EL (cell line): ENCODE results near the gene MTCL1.

ENCODE experiments used
- DNase-seq: peaks from one replicate; pipeline ENCODE4 v3.0.0-alpha.2; 2016

MTCL1 gene

DNA sequence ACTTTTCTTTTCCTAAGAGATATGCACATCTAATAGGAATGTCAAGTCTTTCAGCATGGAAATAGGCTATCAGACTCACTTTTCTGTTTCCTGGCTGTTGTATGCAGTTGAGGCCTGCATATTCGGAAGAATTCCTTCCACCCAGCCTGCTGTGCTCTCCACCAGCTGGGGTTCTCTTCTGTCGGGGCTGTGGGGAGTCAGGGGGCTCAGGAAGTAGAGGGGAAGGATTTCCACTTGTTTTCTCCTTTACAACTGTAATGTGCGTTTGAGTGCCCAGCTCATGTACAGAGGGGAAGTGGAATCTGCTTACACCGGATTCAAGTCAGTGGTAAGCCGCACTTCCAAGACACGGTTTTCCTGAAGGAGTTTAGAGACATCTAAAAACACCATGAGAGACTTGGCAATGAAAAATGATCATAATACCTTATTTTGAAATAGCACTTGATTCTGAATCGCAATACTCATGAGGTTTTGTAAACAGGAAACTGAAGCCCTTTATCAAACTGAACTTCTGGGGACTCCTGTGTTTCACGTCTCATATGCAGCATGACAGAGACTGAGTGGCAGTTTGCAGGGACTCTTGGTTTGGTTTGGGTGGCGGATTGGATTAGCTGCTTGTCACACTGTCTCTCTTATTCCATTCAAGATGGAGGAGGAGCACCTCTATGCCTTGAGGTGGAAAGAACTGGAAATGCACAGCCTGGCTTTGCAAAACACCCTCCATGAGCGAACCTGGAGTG lies 90.4 kb downstream of the MTCL1 start:
- DNase-seq, result no peak

DNA sequence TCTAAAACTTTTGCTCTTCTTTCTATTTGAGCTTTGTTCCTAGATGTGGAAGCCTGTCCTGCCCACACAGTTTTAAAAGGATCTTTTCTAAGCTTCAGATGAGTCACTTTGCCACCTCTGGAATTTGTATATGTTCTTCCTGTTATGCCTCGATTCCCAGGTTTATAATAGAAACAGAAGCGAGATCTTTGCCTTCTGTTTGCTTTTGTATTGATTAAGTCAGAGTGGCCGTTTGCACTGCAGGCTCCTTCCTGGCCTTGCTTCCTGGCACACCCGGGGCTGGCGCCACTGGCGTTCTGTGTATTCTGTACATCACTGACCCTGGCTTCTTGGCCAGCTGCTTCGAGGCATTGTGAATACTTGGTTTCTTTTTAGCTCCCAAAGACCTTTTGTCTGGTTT lies 91.8 kb downstream of the MTCL1 start:
- peak; percentile 47 for DNase-seq

DNA sequence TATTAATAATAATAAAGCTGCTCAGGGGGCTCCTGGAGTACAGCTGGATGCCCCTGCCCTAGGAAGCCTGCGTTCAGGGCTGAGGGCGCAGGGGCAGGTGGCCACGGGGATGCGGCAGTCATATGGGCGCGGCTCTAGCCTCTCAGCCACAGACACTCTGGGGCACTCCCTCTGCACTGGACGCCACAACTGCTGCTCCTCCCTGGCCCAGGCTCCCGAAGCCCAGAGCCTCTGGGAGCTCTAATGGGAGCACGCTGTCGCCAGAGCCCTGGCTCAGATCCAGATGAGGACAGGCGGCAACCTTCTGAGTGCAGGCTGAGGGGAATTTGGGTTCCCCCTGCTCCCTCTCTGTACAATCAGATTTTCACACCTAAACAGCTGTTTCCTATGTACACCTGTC lies 93.6 kb downstream of the MTCL1 start:
- peak; percentile 47 for DNase-seq

DNA sequence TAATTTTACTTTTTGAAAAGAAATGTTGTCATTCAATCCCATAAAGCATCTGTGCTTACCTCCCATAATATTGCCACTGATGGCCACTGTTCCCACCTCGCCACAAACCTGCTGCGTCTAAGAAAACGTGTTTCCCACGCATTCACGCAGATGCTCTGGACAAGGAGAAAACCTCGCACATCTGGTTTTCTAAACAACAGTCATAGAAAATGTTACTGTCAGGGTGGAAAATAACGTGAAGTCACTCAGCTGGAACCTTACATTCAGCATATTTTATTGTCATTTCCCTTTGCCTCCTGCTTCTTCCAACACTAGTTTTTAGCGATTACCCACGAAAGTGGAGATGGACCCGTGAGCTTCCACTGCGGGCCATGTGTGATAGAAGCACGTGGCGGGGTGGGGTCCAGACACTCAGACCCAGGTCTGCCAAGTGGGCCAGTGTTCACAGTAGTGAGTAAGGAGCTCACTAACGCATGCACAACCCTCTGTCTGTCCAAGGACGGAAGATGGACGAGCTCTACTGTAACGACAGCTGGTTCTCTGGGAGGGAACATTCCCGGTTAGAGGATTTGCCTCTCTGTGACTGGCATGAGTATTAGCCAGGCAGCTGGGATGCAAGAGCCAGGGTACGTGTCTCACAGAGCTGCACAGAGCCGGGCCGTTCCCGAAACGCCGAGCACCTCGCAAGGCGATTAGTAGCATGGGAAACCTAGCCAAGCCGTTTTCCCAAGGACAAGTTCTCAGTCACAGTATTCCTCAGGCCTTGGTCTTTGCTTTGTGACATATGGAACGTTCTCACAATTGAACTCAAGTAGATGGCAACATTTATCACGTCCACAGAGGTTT lies 94.5 kb downstream of the MTCL1 start:
- DNase-seq, result peak; percentile 83

DNA sequence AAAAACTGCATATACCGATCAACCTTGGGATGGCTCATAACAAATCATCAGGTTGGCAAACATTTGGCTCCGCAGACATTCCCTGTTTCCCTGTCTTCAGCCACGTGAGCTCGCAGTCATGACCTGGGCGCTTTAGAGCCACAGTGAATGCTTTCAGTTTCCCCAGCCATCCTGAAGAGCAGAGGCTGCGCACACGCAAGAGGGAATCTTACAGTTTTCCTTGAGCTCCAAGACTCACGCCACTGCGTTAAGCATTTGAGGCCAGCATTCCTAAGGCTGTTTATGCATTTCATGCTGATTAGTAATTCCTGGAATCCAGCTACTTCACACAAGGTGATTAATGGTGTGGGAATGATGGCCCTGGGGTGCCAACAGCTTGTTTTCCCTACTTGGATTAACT lies 95.1 kb downstream of the MTCL1 start:
- peak; percentile 100 for DNase-seq

DNA sequence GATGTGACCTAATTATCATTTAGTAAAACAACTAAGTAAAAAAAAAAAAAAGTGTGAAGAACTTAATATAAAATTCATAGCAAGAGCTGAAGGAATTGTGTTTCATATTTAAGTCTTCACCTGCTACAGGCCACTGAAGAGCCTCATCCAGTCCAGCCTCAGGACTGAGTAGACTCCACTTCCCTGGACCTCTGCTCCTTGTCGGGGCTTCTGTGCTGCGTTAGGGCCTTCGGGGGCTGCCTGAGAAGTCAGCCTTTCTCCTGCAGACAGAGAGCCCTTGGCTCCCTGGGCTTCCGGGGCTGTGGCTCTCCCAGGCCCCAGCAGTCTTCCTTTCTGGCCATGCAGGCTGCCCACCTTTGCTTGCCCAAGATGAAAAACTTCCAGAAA lies 95.5 kb downstream of the MTCL1 start:
- peak; percentile 73 for DNase-seq

DNA sequence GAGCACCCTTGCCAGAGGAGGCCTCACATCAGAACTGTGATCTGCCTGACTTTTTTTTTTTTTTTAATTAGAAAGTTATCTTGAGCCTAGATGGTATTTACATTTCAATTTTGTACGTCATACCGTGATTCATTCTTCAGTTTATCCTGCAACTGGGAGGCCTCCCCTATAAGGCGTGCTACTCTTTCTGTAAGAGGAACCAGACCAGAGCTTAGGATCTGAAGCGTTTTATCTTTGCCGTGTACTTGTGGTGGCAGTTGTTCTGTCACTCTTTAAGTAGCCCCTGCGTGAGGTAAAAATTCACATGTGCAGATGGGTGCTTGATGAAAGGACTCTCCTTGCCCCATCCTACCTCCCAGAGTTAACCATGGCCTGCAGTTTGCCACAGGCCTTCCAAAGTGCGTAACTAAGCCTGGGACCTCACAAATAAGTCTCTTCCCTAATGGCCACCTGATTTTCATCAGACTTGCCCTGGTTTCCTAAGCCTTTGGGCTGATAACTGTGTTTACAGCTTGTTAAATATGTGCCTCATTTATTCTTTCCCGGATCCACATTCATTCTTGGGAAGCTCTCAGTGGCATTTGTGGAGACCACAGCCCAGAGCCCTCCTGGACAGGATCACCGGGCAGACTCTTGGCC lies 96.0 kb downstream of the MTCL1 start:
- peak; percentile 93 for DNase-seq

DNA sequence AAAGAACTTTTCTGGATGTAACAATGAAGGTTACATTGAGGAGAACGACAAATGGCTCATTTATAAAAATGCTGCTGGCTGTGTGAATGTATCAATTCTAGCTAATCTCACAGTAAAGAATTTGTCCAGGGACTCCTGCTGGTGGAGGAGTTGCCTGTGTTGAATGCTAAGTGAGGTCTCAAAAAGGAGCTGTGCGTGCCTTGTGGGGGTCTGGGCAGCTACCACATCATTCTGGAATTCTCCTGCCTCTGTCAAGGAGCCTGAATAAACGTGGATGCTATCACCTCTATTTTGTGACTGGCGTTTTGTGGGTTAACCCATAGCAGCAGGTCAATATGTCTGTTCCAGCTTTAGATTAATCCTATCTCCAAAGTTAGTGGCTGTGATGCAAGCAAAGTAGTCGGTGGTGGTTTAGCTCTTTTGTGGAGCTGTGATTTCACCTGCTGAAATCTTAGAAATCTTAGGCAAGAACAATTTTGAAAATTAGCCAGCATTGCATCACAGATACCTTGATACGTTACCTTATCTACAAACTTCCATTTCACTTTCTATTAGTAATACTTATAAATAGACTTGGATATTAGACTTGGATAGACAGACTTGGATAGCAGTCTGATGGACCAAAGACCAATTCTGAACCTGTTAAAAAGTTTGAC lies 96.8 kb downstream of the MTCL1 start:
- DNase-seq, result no peak

DNA sequence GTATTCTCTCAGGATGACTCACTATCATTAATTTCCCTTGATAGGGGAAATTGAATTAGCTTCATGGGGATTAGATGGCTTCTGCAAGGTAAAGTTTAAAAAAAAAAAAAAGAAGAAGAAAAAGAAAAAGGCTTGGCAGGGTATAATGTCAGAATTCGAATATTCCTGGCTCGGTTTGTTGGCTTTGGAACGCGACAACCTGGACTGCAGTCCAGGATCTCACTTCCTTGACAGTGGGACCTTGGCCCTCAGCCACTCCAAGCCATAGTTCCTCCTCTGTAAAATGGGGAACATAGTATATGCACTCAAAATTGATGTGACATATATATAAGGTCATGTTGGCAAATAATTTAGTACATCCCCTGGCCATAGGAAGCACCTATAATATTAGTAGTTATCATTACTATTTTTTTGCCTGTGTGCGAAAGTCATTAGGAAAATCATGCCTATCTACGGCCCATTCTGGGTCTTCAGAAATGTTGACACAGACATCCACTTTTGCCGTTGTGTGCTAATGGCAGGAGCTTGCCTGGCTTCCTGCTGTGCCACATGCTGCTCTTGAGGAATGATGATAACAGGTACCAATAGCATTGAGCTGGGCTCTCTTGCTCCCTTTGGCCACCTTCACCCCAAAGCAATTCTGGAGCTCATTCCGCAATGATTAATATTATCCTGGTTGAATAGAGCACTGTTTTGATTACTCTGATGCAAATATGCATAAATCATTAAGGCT lies 97.9 kb downstream of the MTCL1 start:
- no peak for DNase-seq

DNA sequence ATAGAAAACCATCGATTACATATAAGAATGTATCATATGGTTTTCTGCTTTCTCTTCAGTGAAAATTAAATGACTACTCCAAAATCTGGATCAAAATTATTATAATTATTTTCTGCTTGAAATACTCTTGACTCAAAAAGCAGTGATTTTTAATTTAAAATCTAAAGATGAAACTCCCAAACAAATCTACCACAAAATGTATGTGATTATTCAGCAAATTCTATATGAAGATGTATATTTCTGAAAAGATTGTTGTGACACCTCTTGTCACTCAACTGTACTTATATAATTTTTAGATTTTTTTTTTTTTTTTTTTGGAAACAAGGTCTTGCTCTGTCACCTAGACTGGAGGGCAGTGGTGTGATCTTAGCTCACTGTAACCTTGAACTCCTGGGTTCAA lies 98.6 kb downstream of the MTCL1 start:
- DNase-seq, result no peak

DNA sequence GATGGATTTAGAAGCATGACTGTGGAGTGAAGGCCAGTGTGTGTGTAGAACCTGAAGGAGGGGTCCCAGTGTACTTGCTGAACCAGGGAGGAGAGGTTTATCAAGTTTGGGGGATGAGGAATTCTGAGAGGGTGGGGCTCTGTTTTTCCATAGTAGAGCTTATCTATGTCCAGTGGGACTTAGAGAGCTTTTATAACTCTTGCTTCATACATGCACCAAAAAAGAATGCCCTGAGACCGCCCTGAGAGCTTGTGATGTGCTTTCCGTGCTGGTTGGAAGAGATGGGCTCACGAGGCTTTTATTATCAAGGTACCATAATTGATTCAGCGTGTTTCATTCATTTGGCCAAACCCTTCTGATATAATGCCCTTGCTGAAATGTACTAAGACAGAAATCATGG lies 100.2 kb downstream of the MTCL1 start:
- DNase-seq, result no peak

DNA sequence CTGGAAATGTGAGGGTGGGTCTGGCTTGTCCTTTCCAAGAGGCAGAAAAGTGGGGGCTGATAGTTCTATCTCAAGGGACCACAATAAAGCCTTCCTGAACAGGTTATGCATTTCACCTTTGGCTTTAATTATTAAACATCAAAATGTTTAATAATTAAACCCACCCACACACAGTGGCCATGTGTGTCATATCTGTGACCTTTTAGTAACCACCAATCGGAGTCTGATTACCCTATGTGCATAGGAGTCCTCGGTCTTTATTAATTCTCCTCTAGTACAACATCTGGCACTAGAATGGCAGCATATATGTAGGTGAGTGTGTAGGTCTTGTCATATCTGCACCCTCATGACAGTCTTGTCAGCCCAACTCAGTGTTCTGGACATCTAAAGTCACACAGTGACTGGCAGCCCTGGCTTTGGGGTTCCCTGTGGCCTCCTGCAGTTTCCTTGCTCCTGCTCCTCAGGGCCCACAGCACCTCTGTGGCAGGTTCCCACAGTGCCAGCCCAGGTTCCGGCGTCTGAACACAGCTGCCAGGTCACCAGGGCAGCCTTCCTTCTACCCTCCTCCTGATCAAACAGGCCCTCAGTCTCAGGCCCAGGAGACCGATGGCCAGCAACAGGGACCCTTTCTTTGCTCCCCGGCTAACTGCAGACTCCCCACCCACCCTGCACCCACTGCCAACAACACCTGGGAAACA lies 100.9 kb downstream of the MTCL1 start:
- no peak for DNase-seq

DNA sequence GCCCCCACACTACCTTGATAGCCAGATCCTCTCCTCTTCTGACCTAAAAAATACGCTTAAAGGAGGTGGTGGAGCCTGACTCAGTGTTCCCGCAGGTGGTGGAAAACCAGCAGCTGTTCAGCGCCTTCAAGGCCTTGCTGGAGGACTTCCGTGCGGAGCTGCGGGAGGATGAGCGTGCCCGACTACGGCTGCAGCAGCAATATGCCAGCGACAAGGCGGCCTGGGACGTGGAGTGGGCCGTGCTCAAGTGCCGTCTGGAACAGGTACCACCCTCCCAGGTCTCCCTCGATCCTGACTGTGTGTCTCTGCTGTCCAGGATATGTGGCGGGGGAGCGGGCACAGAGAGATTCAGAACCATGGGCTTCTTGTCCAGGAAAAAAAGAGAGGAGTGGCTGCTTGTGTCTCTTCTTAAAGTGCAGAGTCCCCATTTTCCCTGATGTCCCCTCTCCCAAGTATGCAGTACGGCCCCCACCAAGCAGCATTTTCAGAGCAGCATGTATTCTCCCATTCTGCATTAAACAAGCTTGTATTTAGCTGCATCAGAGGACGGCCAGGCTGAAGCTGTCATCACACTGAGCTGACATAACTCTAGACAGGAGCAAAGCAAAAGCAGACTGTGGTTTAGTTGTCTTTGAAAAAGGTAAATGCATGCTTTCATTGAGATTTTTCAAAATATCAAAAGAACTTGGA lies 101.6 kb downstream of the MTCL1 start:
- DNase-seq, result no peak

DNA sequence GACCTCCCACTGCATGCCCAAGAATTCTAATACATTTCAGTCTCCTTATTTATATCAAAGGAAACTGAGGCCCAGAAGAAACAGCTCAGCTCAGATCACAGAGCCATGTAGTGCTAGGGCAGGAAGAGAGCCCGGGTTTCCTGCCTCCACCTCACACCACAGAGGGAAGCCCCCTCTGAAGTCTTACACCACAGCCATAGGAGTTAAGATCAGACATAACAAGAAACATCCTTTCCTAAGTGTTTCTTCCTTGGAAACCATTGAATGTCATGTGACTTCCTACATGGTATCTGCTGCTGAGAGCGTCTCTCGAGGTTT lies 102.1 kb downstream of the MTCL1 start:
- no peak for DNase-seq

DNA sequence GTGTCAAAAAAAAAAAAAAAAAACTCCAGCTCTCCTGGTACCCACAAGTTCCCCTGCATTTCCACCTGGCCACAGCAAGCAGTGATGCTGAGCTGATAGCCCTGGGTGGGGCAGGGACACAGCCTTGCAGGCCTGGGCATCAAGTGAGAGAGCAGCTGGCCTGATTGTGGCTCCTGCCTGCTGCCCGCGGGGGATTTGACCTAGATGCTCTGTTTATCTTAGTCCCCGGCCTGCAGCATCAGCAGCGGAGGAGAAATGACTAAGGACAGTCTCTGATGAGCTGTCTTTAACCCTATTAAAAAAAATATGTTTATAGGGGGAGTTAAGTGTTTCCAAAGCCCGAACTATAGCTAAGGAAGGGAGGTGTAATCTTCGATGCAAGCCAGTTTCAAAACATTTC lies 102.6 kb downstream of the MTCL1 start:
- peak; percentile 85 for DNase-seq

DNA sequence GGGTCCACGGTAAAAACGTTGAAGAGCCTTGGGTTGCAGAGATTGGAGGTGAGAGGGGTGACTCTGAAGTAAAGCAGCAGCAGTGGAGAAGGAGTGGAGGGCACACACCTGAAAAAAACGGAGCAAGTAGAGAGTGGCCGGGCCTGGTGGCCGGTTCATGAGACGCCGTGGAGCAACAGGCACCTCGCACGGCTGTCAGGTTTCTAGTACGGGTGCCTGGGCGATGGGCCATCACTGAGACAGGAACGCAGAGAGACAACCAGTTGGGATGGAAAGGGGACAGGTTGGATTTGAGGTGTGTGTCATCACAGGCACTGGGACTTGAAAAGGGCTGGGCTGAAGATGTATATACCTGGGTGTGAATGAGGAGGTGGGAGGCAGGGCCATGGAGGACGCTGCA lies 104.2 kb downstream of the MTCL1 start:
- no peak for DNase-seq

DNA sequence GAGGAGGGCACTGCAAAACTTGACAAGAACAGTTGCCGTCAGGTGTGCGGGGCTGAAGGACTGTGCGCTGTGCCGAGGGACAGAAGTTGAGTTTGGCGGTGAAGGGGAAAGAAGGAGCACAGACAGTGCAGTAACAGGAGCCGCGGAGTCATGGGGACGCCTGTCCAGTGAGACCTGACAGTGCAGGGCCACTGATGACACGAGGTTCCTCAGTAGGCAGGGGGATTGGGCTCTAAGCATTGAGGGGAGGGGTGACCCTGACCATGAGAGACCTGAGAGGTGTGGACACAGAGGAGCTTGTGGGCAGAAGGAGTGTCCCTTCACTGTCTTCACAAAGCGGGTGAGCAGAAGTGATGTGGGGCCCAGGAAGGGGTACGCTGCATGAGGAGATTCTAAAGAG lies 104.8 kb downstream of the MTCL1 start:
- no peak for DNase-seq

DNA sequence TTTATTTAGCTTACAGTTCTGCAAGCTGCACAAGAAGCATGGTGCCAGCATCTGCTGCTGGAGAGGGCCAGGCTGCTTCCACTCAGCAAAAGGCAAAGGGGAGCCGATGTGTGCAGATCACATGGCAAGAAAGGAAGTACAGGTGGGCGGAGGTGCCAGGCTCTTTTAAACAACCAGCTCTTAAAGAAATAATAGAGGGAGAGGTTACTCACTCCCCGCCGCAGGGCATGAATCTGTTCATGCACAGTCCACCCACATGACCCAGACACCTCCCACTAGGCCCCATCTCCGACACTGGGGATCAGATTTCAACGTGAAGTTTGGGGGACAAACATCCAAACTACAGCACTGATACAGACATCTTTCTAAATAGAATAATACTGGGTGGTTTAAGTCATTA lies 105.8 kb downstream of the MTCL1 start:
- DNase-seq, result no peak

DNA sequence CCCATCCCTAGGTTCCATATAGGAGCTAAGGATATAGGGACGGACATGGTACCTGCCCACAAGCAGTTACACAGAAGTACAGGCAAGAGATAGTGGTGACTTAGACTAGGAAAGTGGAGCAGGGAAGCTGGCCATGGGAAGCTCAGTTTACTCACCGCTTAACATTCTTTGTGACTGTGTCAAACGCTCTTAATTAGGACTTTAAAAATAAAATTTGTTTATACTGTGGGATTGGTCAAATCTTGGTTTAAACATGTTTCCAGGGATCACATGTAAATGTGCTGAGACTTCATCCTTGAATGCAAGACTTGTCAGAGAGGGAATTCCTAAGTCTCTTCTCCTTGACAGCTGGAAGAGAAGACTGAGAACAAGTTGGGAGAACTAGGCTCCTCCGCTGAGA lies 107.3 kb downstream of the MTCL1 start:
- DNase-seq, result peak; percentile 81

DNA sequence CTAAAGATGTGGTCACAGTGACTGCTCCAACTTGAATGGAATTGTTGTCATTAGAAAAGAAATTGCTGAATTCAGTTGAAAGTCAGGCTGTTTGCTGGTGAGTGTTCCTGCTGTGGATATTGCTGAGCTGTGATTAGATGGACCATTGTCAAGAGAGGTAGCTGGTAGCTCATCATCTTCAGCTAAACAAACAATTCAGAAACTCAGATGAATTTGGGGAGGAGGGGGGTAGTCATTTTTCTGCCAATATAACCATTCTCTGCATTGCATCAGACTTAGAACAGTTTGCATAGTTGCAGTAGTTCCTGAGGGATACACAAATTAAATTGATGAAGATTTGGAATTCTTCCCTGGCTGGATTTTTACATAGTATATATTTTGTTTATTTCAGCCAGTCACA lies 108.3 kb downstream of the MTCL1 start:
- peak; percentile 66 for DNase-seq

DNA sequence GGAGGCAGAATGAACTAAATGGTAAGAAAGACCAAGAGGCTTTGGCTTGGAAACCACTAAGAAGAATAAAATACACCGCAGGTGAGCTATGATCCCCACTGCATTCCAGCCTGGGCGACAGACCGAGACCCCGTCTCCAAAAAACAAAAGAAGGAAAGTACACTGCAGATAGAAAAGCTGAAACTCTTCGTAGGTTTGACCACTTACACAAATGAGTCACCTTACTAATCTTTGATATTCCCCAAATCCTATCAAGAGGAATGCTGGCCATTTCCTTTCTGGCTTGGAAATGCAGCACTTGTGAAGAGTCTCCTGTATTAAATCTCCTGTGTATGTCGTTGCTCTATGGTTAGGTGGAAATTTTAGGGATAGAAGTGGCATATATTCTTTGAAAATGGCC lies 108.8 kb downstream of the MTCL1 start:
- DNase-seq, result peak; percentile 65

DNA sequence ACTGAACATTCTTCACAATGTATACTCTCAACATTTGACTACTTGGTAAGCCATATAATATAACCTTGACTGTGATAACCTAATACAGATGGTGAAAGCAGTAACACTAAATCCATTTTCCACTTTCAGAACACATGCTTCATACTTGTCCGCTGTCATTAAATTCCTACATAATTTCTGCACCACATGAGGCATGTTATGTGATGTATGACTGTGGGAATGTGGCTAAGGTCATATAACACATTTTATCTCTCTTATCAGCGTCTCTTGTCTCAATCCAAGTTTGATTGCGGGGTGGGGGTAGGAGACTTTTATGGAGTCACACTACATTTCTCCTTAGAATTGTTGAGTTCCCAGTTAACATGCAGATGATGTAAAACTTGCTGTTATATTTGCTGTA lies 110.9 kb downstream of the MTCL1 start:
- DNase-seq, result peak; percentile 38
